ENCODE measurements around the gene ADGRD2. TPM values are rescaled to one million over a fixed set of nuclear protein-coding genes. Genes with fewer than 3 reads are reported as not detected.

ADGRD2 gene
- total and polyA plus RNA-seq, 2 of the 13 experiments (the other 11 are each of a cell fraction or from before 2014, with no cell fraction given) = not detected

DNA sequence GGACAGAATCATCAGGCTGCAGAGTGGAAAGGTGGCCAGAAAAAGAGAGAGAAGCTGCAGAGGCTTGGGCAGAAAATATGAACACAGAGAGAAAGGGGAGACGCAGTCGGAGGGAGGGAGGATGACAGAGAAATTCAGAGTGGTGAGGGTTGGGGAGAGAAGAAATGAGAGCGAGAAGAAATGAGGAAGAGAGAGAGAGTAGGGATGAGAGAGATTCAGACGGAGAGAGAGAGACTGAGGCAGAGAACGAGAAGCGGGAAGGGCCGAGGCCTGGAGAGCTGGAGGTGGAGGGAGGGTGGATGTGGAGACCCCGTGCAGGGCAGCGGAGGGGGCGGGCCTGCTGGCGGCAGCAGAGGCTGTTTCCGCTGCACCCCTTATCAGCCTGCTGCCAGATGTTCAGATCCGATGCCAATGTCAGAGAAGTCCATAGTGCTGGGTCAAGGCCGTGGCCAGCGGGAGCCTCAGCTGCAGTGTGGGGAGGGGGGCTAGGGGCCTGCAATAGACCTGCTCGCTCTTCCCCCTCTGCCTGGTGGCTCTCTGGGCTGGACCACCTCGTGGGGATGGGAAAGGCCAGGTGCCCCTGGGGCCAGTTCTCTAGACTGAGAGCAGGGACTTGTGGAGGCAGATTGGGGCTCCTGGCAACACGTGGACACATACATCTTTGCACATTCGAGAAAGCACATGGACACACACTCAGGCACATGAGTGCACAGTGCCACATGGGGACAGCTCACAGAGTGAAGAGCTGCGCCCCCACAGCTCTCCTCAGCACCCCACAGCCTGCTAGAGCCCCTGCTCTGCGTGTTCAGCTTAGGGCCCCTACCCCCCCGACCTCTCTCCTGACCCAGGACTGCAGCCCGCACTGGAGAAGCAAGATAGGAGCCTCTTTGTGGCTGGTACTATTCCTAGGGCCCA is 61.9 kb downstream of the ADGRD2 start (continued):
- TF ChIP-seq, protein P1, sequence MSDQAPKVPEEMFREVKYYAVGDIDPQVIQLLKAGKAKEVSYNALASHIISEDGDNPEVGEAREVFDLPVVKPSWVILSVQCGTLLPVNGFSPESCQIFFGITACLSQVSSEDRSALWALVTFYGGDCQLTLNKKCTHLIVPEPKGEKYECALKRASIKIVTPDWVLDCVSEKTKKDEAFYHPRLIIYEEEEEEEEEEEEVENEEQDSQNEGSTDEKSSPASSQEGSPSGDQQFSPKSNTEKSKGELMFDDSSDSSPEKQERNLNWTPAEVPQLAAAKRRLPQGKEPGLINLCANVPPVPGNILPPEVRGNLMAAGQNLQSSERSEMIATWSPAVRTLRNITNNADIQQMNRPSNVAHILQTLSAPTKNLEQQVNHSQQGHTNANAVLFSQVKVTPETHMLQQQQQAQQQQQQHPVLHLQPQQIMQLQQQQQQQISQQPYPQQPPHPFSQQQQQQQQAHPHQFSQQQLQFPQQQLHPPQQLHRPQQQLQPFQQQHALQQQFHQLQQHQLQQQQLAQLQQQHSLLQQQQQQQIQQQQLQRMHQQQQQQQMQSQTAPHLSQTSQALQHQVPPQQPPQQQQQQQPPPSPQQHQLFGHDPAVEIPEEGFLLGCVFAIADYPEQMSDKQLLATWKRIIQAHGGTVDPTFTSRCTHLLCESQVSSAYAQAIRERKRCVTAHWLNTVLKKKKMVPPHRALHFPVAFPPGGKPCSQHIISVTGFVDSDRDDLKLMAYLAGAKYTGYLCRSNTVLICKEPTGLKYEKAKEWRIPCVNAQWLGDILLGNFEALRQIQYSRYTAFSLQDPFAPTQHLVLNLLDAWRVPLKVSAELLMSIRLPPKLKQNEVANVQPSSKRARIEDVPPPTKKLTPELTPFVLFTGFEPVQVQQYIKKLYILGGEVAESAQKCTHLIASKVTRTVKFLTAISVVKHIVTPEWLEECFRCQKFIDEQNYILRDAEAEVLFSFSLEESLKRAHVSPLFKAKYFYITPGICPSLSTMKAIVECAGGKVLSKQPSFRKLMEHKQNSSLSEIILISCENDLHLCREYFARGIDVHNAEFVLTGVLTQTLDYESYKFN (CRISPR knock-in tag; conservative IDR thresholded peaks at IDR 0.05) = peak; percentile 90
- no peak; the same call in 1 of the 2 replicates for TF ChIP-seq ZNF737 (CRISPR knock-in tag; IDR thresholded peaks at IDR 0.05; ENCODE audit: borderline replicate concordance)
- TF ChIP-seq NCOR1 (IDR thresholded peaks at IDR 0.05; ENCODE audit: borderline replicate concordance, low read length) = no peak; the same call in 1 of the 2 replicates
- no peak for TF ChIP-seq EZH2 (conservative IDR thresholded peaks at IDR 0.05; ENCODE audit: low read depth, low read length)
- TF ChIP-seq ZFAT (CRISPR knock-in tag; conservative IDR thresholded peaks at IDR 0.05) = no peak
- no peak for TF ChIP-seq ISX (CRISPR knock-in tag; conservative IDR thresholded peaks at IDR 0.05)
- TF ChIP-seq, protein P2, sequence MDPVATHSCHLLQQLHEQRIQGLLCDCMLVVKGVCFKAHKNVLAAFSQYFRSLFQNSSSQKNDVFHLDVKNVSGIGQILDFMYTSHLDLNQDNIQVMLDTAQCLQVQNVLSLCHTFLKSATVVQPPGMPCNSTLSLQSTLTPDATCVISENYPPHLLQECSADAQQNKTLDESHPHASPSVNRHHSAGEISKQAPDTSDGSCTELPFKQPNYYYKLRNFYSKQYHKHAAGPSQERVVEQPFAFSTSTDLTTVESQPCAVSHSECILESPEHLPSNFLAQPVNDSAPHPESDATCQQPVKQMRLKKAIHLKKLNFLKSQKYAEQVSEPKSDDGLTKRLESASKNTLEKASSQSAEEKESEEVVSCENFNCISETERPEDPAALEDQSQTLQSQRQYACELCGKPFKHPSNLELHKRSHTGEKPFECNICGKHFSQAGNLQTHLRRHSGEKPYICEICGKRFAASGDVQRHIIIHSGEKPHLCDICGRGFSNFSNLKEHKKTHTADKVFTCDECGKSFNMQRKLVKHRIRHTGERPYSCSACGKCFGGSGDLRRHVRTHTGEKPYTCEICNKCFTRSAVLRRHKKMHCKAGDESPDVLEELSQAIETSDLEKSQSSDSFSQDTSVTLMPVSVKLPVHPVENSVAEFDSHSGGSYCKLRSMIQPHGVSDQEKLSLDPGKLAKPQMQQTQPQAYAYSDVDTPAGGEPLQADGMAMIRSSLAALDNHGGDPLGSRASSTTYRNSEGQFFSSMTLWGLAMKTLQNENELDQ (CRISPR knock-in tag; IDR thresholded peaks at IDR 0.05; ENCODE audit: borderline replicate concordance) = no peak
- TF ChIP-seq, protein P3, sequence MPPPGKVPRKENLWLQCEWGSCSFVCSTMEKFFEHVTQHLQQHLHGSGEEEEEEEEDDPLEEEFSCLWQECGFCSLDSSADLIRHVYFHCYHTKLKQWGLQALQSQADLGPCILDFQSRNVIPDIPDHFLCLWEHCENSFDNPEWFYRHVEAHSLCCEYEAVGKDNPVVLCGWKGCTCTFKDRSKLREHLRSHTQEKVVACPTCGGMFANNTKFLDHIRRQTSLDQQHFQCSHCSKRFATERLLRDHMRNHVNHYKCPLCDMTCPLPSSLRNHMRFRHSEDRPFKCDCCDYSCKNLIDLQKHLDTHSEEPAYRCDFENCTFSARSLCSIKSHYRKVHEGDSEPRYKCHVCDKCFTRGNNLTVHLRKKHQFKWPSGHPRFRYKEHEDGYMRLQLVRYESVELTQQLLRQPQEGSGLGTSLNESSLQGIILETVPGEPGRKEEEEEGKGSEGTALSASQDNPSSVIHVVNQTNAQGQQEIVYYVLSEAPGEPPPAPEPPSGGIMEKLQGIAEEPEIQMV (CRISPR knock-in tag; IDR thresholded peaks at IDR 0.05; ENCODE audit: low read depth) = peak; percentile 2; the same call in 1 of the 2 replicates
- peak; percentile 81 for TF ChIP-seq ZBTB38 (CRISPR knock-in tag; IDR thresholded peaks at IDR 0.05)
- TF ChIP-seq ZNF589 (CRISPR knock-in tag; conservative IDR thresholded peaks at IDR 0.05) = no peak
- peak; percentile 20 for TF ChIP-seq MED8 (CRISPR knock-in tag; IDR thresholded peaks at IDR 0.05; ENCODE audit: insufficient replicate concordance)

Measured in HepG2 (cell line).